HTERT RPE-1 (cell line): ENCODE data around the gene ANO5.

ENCODE experiments used
- in situ Hi-C: fragments of 300-500 bp; cut with MboI; formaldehyde crosslinking; loops from 4 replicates; pipeline ENCODE4 v1.14.3; 2020; ENCODE audit warnings: low sequenced_read_pairs

Gene ANO5, protein sequence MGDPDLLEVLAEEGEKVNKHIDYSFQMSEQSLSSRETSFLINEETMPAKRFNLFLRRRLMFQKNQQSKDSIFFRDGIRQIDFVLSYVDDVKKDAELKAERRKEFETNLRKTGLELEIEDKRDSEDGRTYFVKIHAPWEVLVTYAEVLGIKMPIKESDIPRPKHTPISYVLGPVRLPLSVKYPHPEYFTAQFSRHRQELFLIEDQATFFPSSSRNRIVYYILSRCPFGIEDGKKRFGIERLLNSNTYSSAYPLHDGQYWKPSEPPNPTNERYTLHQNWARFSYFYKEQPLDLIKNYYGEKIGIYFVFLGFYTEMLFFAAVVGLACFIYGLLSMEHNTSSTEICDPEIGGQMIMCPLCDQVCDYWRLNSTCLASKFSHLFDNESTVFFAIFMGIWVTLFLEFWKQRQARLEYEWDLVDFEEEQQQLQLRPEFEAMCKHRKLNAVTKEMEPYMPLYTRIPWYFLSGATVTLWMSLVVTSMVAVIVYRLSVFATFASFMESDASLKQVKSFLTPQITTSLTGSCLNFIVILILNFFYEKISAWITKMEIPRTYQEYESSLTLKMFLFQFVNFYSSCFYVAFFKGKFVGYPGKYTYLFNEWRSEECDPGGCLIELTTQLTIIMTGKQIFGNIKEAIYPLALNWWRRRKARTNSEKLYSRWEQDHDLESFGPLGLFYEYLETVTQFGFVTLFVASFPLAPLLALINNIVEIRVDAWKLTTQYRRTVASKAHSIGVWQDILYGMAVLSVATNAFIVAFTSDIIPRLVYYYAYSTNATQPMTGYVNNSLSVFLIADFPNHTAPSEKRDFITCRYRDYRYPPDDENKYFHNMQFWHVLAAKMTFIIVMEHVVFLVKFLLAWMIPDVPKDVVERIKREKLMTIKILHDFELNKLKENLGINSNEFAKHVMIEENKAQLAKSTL

DNA sequence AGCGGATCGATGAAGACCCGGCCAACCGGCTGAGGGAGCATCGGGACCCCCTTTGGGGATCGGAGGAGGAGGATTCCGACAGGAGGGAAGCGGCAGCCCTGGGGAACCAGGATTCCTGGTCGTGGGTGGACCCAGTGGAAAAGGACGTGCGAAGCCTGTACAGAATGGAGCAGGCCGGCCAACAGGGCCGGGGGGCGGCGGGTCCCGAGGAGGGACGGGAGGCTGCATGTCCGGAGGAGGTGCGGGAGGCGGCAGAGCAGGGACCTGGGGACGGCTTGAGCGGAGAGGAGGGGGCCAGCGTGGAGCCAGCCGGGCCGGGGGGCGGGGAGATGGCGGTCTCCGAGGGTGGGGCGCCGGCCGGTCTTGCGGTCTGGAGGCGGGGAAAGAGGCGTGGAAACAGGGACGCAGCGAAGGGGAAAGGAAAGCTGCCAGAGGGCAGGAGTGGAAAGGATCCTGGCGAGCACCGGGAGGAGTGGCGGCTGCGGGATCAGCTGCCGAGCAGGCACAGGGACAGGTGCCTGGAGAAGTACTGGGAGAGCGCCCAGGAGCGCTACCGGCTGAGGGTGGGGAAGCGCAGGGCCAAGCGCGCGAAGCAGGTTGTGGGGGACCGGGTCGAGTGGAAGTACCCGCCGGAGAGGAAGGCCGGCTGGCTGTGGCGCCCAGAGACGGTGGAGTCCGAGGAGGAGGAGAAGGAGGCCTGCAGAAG, at the start of gene ANO5:
Gene ANO5, plus strand, starts transcription at position 444 of the 706 bp plus-strand sequence. CDS start 408 bp downstream, outside the sequence.
- in situ Hi-C loops: no loop called here

DNA sequence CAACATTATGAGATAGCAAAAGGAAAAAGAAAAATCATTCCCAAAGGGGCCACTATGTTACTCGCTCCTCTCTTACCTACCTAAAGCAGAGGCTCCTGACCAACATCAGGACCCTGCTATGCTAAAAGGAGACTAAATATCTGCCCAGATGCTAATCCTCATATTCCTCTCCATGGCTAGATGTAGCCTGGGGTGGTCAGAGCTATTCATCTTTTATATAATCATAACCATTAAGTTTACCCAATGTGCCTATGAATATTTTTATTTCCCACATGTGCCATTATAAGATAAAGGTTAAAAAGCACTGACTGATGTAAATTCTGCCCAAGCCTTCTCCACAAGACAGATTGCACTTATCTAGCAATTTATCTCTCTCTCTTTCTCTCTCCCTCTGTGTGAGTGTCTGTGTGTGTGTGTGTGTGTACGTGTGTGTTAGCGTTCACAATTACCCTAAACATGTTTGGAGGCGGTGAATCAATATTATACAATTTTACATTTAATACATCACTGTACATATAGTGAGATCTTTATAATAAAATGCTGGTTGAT, 41.2 kb upstream of the ANO5 start:
- in situ Hi-C loops: no loop called here

- in situ Hi-C loops: no loop called here
Observed at GRCh38 chr11:22157531-22157930, 35.4 kb upstream of the ANO5 start.

- in situ Hi-C loops: no loop called here
Observed at GRCh38 chr11:22161489-22161888, 31.4 kb upstream of the ANO5 start.

GRCh38 chr11:22162756-22163155, 30.1 kb upstream of the ANO5 start:
- in situ Hi-C loops: no loop called here

- in situ Hi-C loops: no loop called here
Observed at GRCh38 chr11:22163394-22163797, 29.5 kb upstream of the ANO5 start.

- in situ Hi-C loops: no loop called here
Observed at GRCh38 chr11:22165087-22165486, 27.8 kb upstream of the ANO5 start.

GRCh38 chr11:22165759-22166513, 26.9 kb upstream of the ANO5 start:
- in situ Hi-C loops: no loop called here

DNA sequence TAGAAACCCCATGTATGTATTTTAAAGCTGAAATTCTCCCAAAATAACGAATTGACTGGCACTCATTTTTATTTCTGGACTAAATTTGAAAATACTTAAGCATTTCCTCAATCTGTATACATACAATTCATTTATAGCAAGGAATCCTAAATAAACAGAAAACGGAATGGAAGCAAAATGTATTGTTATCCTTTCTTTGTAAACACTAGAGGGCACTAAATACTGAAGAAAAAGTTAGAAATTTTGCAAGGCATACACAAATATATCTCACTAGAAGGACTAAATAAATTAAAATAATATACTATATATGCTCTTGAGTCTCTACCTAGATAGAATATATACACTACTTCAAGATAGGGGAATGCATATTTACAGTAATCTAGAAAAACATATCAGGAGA, 23.1 kb upstream of the ANO5 start:
- in situ Hi-C loops: no loop called here

GRCh38 chr11:22173532-22173931, 19.4 kb upstream of the ANO5 start:
- in situ Hi-C loops: no loop called here

DNA sequence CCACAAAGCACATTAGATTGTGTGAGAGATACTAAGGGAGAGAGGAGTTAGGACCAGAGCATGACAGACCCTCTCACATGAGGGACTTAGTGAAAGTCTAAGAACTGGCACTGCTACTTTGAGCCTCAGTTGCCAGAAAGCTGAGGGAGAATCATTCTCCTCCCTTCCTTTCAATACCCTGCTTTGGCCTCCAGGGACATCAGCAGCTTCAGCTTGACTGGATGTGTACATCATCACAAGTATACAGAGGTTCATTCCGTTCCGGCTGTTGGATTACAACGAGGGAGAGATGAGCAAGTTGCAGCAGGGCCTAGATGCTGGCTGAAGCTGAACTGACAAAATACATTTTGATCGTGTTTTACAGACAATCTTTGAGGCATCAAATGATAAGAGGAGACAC, 15.7 kb upstream of the ANO5 start:
- in situ Hi-C loops: no loop called here

DNA sequence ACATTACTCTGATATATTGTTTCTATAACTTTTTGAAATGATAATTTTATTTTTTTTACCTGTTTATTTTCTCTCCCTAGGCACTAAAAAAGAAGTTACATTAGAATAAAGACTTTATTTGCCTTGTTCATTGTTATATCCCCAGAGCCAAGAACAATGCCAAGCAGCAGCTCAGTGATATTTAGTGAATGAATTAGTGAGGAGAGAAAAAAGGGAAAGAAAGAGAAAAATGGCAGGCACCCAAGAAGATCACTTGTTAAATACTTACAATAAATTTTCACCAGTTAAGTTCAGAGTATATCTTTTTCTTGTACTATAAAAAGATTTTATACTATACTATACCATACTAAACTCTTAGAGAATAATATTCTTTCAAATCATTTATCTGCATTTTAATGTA, 13.3 kb upstream of the ANO5 start:
- in situ Hi-C loops: no loop called here

- in situ Hi-C loops: no loop called here
Observed at GRCh38 chr11:22180131-22180530, 12.8 kb upstream of the ANO5 start.

GRCh38 chr11:22189660-22190059, 3.2 kb upstream of the ANO5 start:
- in situ Hi-C loops: no loop called here

GRCh38 chr11:22190827-22191463, 1.9 kb upstream of the ANO5 start:
- in situ Hi-C loops: no loop called here

- in situ Hi-C loops: no loop called here
Observed at GRCh38 chr11:22192289-22192641, 620 bp upstream of the ANO5 start.

GRCh38 chr11:22193348-22194051, 615 bp downstream of the ANO5 start:
- in situ Hi-C loops: no loop called here

- in situ Hi-C loops: no loop called here
Observed at GRCh38 chr11:22194306-22194705, 1.4 kb downstream of the ANO5 start.

- in situ Hi-C loops: no loop called here
Observed at GRCh38 chr11:22194907-22195306, 2.0 kb downstream of the ANO5 start.
